ENCODE measurements around the gene TMEM174. TPM values are rescaled to one million over a fixed set of nuclear protein-coding genes. Genes with fewer than 3 reads are reported as not detected.

The TMEM174 gene
- total RNA-seq (not detected), polyA plus RNA-seq (not detected)

DNA sequence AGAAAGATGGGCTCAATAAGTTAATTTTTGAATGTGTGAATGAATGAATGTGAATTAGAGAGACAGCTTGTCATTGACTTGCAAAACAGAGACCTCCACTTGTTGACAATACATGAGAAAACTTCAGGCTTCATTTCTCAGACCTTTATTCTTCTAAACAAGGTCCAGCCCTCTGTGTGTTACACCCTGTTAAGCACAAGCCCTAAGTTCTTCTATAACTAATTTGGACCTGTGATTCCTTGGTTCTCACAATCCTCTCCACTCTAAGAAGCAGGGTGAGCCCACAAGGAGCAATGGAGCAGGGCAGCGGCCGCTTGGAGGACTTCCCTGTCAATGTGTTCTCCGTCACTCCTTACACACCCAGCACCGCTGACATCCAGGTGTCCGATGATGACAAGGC, at the start of gene TMEM174:
Gene TMEM174 (plus strand): TSS at position 243 of the 400 bp plus-strand sequence. CDS start 51 bp downstream, at position 294.
- Histone ChIP-seq H3K9me3 (ENCODE audit: control insufficient read depth in 2 of 2, low read length in 2 of 2) (no peaks in the 10 kb centered on the region), H3K4me1 (ENCODE audit: control insufficient read depth, insufficient read depth, low read length, poor library complexity, severe bottlenecking) (no peaks in the 10 kb centered on the region), H3K36me3 (ENCODE audit: control insufficient read depth, insufficient read depth, low read length) (no peaks in the 10 kb centered on the region), H3K4me3 (ENCODE audit: low read depth, low read length) (no peak within 1 kb of the TSS), H3K27me3 (ENCODE audit: control insufficient read depth, insufficient read depth, low read length) (peaks cover 14% of the 10 kb centered on the region), H3K27ac (ENCODE audit: insufficient read depth, low read length, poor library complexity, severe bottlenecking) (no peak within 1 kb of the TSS)
- ATAC-seq (ENCODE audit: low read depth in 2 of 2) (no peak), DNase-seq (no peak)
- H3K4me3 Mint-ChIP-seq, result no peak within 1 kb of the TSS
- no peak within 1 kb of the TSS for H3K27ac Mint-ChIP-seq
- no peaks in the 10 kb centered on the region for H3K4me1 Mint-ChIP-seq
- no peaks in the 10 kb centered on the region for H3K36me3 Mint-ChIP-seq
- peaks cover 0 to 5% (median 0%) of the 10 kb centered on the region in 7 donors for H3K9me3 Mint-ChIP-seq
- H3K27me3 Mint-ChIP-seq, result peaks cover 56% of the 10 kb centered on the region

GRCh38 chr5:73125289-73125688, 47.7 kb upstream of the TMEM174 start:
- Mint-ChIP-seq H3K27me3 (peaks cover 47% of the 10 kb centered on the region), H3K27ac (no peak overlapping the region), H3K9me3 (peaks cover 0 to 2% (median 0%) of the 10 kb centered on the region in 7 donors), H3K36me3 (no peaks in the 10 kb centered on the region), H3K4me1 (peaks cover 6 to 19% (median 8%) of the 10 kb centered on the region in 4 donors), H3K4me3 (no peak overlapping the region)
- no peak overlapping the region for H3K4me3 ChIP-seq (ENCODE audit: low read depth, low read length)
- DNase-seq (no peak), ATAC-seq (ENCODE audit: low read depth in 2 of 2) (no peak)
- H3K27me3 ChIP-seq (ENCODE audit: control insufficient read depth, insufficient read depth, low read length), result peaks cover 14% of the 10 kb centered on the region
- no peak overlapping the region for H3K27ac ChIP-seq (ENCODE audit: insufficient read depth, low read length, poor library complexity, severe bottlenecking)
- H3K9me3 ChIP-seq (ENCODE audit: control insufficient read depth in 2 of 2, low read length in 2 of 2), result no peaks in the 10 kb centered on the region
- H3K4me1 ChIP-seq (ENCODE audit: control insufficient read depth, insufficient read depth, low read length, poor library complexity, severe bottlenecking), result peaks cover 5% of the 10 kb centered on the region
- no peaks in the 10 kb centered on the region for H3K36me3 ChIP-seq (ENCODE audit: control insufficient read depth, insufficient read depth, low read length)

DNA sequence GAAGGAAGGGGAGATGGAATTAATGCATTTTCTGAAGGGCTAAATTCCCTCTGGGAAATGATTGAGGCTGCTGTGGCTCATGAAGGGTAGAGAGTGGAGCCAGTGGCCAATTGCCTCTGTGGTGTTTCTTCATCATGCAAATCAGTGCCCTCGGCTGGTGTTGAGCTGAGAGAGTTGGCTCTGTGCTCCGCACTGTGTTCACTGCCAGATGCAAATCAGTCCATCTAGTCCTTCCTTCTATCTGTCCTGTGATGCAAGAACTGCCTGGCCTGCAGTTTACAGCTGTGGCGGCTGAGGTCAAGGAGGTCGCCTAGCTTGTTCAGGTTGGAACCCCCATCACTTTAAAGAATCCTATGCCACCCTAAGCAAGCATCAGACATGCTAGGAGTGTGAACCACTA, 46.6 kb upstream of the TMEM174 start:
- Histone ChIP-seq H3K4me1 (ENCODE audit: control insufficient read depth, insufficient read depth, low read length, poor library complexity, severe bottlenecking) (peaks cover 5% of the 10 kb centered on the region), H3K9me3 (ENCODE audit: control insufficient read depth in 2 of 2, low read length in 2 of 2) (no peaks in the 10 kb centered on the region), H3K27ac (ENCODE audit: insufficient read depth, low read length, poor library complexity, severe bottlenecking) (no peak overlapping the region), H3K4me3 (ENCODE audit: low read depth, low read length) (no peak overlapping the region), H3K36me3 (ENCODE audit: control insufficient read depth, insufficient read depth, low read length) (no peaks in the 10 kb centered on the region), H3K27me3 (ENCODE audit: control insufficient read depth, insufficient read depth, low read length) (peaks cover 10% of the 10 kb centered on the region)
- ATAC-seq (ENCODE audit: low read depth in 2 of 2) (no peak), DNase-seq (no peak)
- Mint-ChIP-seq H3K27me3 (peaks cover 41% of the 10 kb centered on the region), H3K9me3 (peaks cover 0 to 2% (median 0%) of the 10 kb centered on the region in 7 donors), H3K36me3 (no peaks in the 10 kb centered on the region), H3K27ac (no peak overlapping the region), H3K4me1 (peaks cover 0 to 14% (median 6%) of the 10 kb centered on the region in 4 donors), H3K4me3 (no peak overlapping the region)

DNA sequence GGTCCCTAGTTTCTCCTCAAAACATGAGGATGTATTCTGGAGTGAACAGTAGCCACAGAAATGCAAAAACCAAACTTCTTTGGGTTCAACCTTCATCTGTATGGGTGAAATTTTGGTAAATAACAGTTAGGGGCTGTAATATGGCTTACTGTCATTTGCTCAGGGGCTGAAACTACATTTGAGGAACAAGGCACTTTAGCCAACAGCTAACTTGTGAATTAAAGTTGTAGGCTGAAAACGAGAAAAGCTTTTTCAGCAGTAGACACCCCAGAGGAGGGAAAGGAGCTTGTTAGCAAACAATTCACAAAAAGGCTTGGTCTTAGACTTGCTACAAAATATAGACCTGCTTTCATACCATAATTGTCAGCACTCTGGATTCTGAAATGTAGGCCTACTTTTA, 46.0 kb upstream of the TMEM174 start:
- H3K36me3 Mint-ChIP-seq, result no peaks in the 10 kb centered on the region
- H3K4me1 Mint-ChIP-seq, result peaks cover 0 to 14% (median 4%) of the 10 kb centered on the region in 4 donors
- no peak overlapping the region for H3K4me3 ChIP-seq (ENCODE audit: low read depth, low read length)
- no peak overlapping the region for H3K4me3 Mint-ChIP-seq
- H3K9me3 ChIP-seq (ENCODE audit: control insufficient read depth in 2 of 2, low read length in 2 of 2), result no peaks in the 10 kb centered on the region
- H3K36me3 ChIP-seq (ENCODE audit: control insufficient read depth, insufficient read depth, low read length), result no peaks in the 10 kb centered on the region
- ATAC-seq (ENCODE audit: low read depth in 2 of 2) (no peak), DNase-seq (no peak)
- peaks cover 35% of the 10 kb centered on the region for H3K27me3 Mint-ChIP-seq
- H3K27me3 ChIP-seq (ENCODE audit: control insufficient read depth, insufficient read depth, low read length), result peaks cover 8% of the 10 kb centered on the region
- no peak overlapping the region for H3K27ac Mint-ChIP-seq
- H3K4me1 ChIP-seq (ENCODE audit: control insufficient read depth, insufficient read depth, low read length, poor library complexity, severe bottlenecking), result peaks cover 5% of the 10 kb centered on the region
- H3K9me3 Mint-ChIP-seq, result no peaks in the 10 kb centered on the region
- no peak overlapping the region for H3K27ac ChIP-seq (ENCODE audit: insufficient read depth, low read length, poor library complexity, severe bottlenecking)

DNA sequence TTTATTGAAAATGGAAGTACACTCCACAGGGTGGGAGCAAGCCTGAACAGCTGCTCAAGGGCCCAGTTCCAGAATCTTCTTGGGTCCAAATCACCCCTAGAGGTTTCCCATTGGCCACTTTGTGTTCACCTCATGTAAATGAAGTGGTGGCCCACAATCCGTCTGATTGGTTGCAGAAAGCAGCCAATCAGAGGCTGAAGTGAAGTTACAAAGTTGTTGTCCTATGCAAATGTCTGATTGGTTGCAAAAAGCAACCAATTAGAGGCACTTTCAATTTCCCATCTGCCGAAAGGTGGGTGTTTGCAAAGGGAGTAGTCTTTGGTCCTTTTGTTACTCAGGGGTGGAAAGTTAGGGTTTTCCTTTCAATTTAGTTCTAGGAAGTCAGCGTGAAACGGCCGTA, 43.9 kb upstream of the TMEM174 start:
- Histone ChIP-seq H3K9me3 (ENCODE audit: control insufficient read depth in 2 of 2, low read length in 2 of 2) (no peaks in the 10 kb centered on the region), H3K4me1 (ENCODE audit: control insufficient read depth, insufficient read depth, low read length, poor library complexity, severe bottlenecking) (no peaks in the 10 kb centered on the region), H3K4me3 (ENCODE audit: low read depth, low read length) (no peak overlapping the region), H3K27me3 (ENCODE audit: control insufficient read depth, insufficient read depth, low read length) (peaks cover 9% of the 10 kb centered on the region), H3K27ac (ENCODE audit: insufficient read depth, low read length, poor library complexity, severe bottlenecking) (no peak overlapping the region), H3K36me3 (ENCODE audit: control insufficient read depth, insufficient read depth, low read length) (no peaks in the 10 kb centered on the region)
- H3K27me3 Mint-ChIP-seq, result peaks cover 23% of the 10 kb centered on the region
- no peak for ATAC-seq (ENCODE audit: low read depth in 2 of 2)
- no peak overlapping the region for H3K4me3 Mint-ChIP-seq
- peaks cover 0 to 2% (median 0%) of the 10 kb centered on the region in 7 donors for H3K9me3 Mint-ChIP-seq
- no peak overlapping the region for H3K27ac Mint-ChIP-seq
- DNase-seq, result no peak
- peaks cover 0 to 2% (median 0%) of the 10 kb centered on the region in 4 donors for H3K4me1 Mint-ChIP-seq
- H3K36me3 Mint-ChIP-seq, result no peaks in the 10 kb centered on the region

- Histone ChIP-seq H3K27ac (ENCODE audit: insufficient read depth, low read length, poor library complexity, severe bottlenecking) (no peak overlapping the region), H3K36me3 (ENCODE audit: control insufficient read depth, insufficient read depth, low read length) (no peaks in the 10 kb centered on the region), H3K4me3 (ENCODE audit: low read depth, low read length) (no peak overlapping the region), H3K9me3 (ENCODE audit: control insufficient read depth in 2 of 2, low read length in 2 of 2) (no peaks in the 10 kb centered on the region), H3K4me1 (ENCODE audit: control insufficient read depth, insufficient read depth, low read length, poor library complexity, severe bottlenecking) (no peaks in the 10 kb centered on the region), H3K27me3 (ENCODE audit: control insufficient read depth, insufficient read depth, low read length) (peaks cover 9% of the 10 kb centered on the region)
- Mint-ChIP-seq H3K27me3 (peaks cover 17% of the 10 kb centered on the region), H3K4me3 (no peak overlapping the region), H3K9me3 (peaks cover 0 to 2% (median 0%) of the 10 kb centered on the region in 7 donors), H3K27ac (peak overlapping the region in 1 of 3 donors; percentile 44), H3K4me1 (no peaks in the 10 kb centered on the region), H3K36me3 (no peaks in the 10 kb centered on the region)
- DNase-seq (no peak), ATAC-seq (ENCODE audit: low read depth in 2 of 2) (no peak)
These were observed 42.2 kb upstream of the TMEM174 start for GRCh38 chr5:73130811-73131210.

GRCh38 chr5:73131711-73132425, 41.1 kb upstream of the TMEM174 start:
- H3K36me3 ChIP-seq (ENCODE audit: control insufficient read depth, insufficient read depth, low read length), result no peaks in the 10 kb centered on the region
- no peak overlapping the region for H3K27ac ChIP-seq (ENCODE audit: insufficient read depth, low read length, poor library complexity, severe bottlenecking)
- H3K4me1 ChIP-seq (ENCODE audit: control insufficient read depth, insufficient read depth, low read length, poor library complexity, severe bottlenecking), result no peaks in the 10 kb centered on the region
- Mint-ChIP-seq H3K27ac (no peak overlapping the region), H3K4me1 (no peaks in the 10 kb centered on the region), H3K4me3 (no peak overlapping the region), H3K9me3 (peaks cover 0 to 2% (median 0%) of the 10 kb centered on the region in 7 donors), H3K36me3 (no peaks in the 10 kb centered on the region), H3K27me3 (peaks cover 18% of the 10 kb centered on the region)
- no peak overlapping the region for H3K4me3 ChIP-seq (ENCODE audit: low read depth, low read length)
- no peaks in the 10 kb centered on the region for H3K9me3 ChIP-seq (ENCODE audit: control insufficient read depth in 2 of 2, low read length in 2 of 2)
- DNase-seq (no peak), ATAC-seq (ENCODE audit: low read depth in 2 of 2) (no peak)
- H3K27me3 ChIP-seq (ENCODE audit: control insufficient read depth, insufficient read depth, low read length), result peaks cover 8% of the 10 kb centered on the region

DNA sequence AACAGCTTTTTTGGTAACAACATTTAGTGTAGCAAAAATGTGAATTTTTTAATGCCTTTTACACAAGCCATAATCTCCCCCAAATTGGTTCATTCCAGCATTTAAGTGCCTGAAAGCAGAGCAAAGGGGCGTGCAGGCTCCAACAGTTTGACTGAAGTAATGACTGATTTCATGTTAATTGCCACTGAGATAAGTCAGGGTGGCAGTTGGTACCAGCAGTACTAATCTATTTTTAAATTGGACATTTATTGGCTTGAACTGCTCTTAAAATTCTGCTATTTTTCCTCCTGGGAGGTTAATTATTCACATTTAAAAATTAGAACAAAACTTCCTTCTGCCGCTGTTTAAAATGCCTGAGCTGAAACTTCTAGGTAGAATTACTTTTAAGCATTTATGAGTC, 40.2 kb upstream of the TMEM174 start:
- peaks cover 18% of the 10 kb centered on the region for H3K27me3 Mint-ChIP-seq
- H3K9me3 Mint-ChIP-seq, result peaks cover 0 to 2% (median 0%) of the 10 kb centered on the region in 7 donors
- H3K4me3 Mint-ChIP-seq, result no peak overlapping the region
- Histone ChIP-seq H3K36me3 (ENCODE audit: control insufficient read depth, insufficient read depth, low read length) (no peaks in the 10 kb centered on the region), H3K4me1 (ENCODE audit: control insufficient read depth, insufficient read depth, low read length, poor library complexity, severe bottlenecking) (no peaks in the 10 kb centered on the region), H3K27me3 (ENCODE audit: control insufficient read depth, insufficient read depth, low read length) (peaks cover 8% of the 10 kb centered on the region), H3K4me3 (ENCODE audit: low read depth, low read length) (no peak overlapping the region), H3K9me3 (ENCODE audit: control insufficient read depth in 2 of 2, low read length in 2 of 2) (no peaks in the 10 kb centered on the region), H3K27ac (ENCODE audit: insufficient read depth, low read length, poor library complexity, severe bottlenecking) (no peak overlapping the region)
- no peak for ATAC-seq (ENCODE audit: low read depth in 2 of 2)
- DNase-seq, result no peak
- H3K4me1 Mint-ChIP-seq, result no peaks in the 10 kb centered on the region
- H3K27ac Mint-ChIP-seq, result no peak overlapping the region
- H3K36me3 Mint-ChIP-seq, result no peaks in the 10 kb centered on the region

Measured in CD4-positive, CD25-positive, alpha-beta regulatory T cell (primary cell).